Measurements from ENCODE around the gene NF1.

GRCh38 chr17:31279401-31279800, 184.6 kb downstream of the NF1 start:
- TF ChIP-seq CTCF (IDR thresholded peaks at IDR 0.05; ENCODE audit: insufficient read depth, low read depth, low read length) (no peak), EZH2 (IDR thresholded peaks at IDR 0.05; ENCODE audit: insufficient read depth, low read length) (no peak)

Data from astrocyte (in vitro differentiated cells and primary cell).